Measurements from ENCODE around the gene MELTF. TPM values are rescaled to one million over a fixed set of nuclear protein-coding genes. Genes with fewer than 3 reads are reported as not detected.

MELTF gene
- total and polyA plus RNA-seq, 2 of the 13 experiments (the other 11 are each of a cell fraction or from before 2014, with no cell fraction given), result 3.2 to 7.5 TPM

- no peak for TF ChIP-seq ATF7-NPFF (CRISPR knock-in tag; IDR thresholded peaks at IDR 0.05; ENCODE audit: low read depth)
- TF ChIP-seq, protein P1, sequence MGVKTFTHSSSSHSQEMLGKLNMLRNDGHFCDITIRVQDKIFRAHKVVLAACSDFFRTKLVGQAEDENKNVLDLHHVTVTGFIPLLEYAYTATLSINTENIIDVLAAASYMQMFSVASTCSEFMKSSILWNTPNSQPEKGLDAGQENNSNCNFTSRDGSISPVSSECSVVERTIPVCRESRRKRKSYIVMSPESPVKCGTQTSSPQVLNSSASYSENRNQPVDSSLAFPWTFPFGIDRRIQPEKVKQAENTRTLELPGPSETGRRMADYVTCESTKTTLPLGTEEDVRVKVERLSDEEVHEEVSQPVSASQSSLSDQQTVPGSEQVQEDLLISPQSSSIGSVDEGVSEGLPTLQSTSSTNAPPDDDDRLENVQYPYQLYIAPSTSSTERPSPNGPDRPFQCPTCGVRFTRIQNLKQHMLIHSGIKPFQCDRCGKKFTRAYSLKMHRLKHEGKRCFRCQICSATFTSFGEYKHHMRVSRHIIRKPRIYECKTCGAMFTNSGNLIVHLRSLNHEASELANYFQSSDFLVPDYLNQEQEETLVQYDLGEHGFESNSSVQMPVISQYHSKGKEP (CRISPR knock-in tag; IDR thresholded peaks at IDR 0.05), result no peak
- TF ChIP-seq ZNF749 (CRISPR knock-in tag; IDR thresholded peaks at IDR 0.05; ENCODE audit: borderline replicate concordance), result no peak
- TF ChIP-seq ZBTB38 (CRISPR knock-in tag; IDR thresholded peaks at IDR 0.05), result no peak
- TF ChIP-seq ZNF766 (CRISPR knock-in tag; IDR thresholded peaks at IDR 0.05; ENCODE audit: borderline replicate concordance), result no peak
- no peak for TF ChIP-seq TRIM24 (CRISPR knock-in tag; IDR thresholded peaks at IDR 0.05)
- TF ChIP-seq ZNF781 (CRISPR knock-in tag; IDR thresholded peaks at IDR 0.05; ENCODE audit: borderline replicate concordance, not compliant biosample characterization), result no peak
- no peak for TF ChIP-seq ZNF281 (CRISPR knock-in tag; IDR thresholded peaks at IDR 0.05; ENCODE audit: borderline replicate concordance)
- no peak for TF ChIP-seq CBX5 (CRISPR knock-in tag; IDR thresholded peaks at IDR 0.05; ENCODE audit: borderline replicate concordance)
- no peak for TF ChIP-seq PCBP1 (IDR thresholded peaks at IDR 0.05; ENCODE audit: borderline replicate concordance, low read depth, low read length)
- no peak for TF ChIP-seq ATF6 (CRISPR knock-in tag; conservative IDR thresholded peaks at IDR 0.05)
- TF ChIP-seq, protein P2, sequence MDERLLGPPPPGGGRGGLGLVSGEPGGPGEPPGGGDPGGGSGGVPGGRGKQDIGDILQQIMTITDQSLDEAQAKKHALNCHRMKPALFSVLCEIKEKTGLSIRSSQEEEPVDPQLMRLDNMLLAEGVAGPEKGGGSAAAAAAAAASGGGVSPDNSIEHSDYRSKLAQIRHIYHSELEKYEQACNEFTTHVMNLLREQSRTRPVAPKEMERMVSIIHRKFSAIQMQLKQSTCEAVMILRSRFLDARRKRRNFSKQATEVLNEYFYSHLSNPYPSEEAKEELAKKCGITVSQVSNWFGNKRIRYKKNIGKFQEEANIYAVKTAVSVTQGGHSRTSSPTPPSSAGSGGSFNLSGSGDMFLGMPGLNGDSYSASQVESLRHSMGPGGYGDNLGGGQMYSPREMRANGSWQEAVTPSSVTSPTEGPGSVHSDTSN (CRISPR knock-in tag; IDR thresholded peaks at IDR 0.05), result no peak
These were observed 27.5 kb downstream of the MELTF start (continued) for GRCh38 chr3:197001972-197002700.

Data from HepG2 (cell line).